DND-41 (cell line): ENCODE data around the gene FAM107B.

ENCODE experiments used
- ATAC-seq: fragments of 200-7000 bp; cut with Tn5 transposase; 3 replicates; pipeline ENCODE4 v1.9.1; 2021; ENCODE audit warnings: low read depth; ENCODE audit not compliant: insufficient read depth
- DNase-seq: peaks from one replicate; pipeline ENCODE4 v3.0.0-alpha.2; 2020
- H2AFZ ChIP-seq: 2 replicates; pipeline ENCODE4 v1.6.0; 2012; ENCODE audit warnings: low read depth, low read length
- H3K27ac ChIP-seq: 2 replicates; pipeline ENCODE4 v1.5.1; 2012; ENCODE audit warnings: low read length, inconsistent platforms
- H3K27me3 ChIP-seq: fragments of 200-600 bp; sonication (generic); 2 replicates; pipeline ENCODE4 v1.6.0; 2012; ENCODE audit warnings: low read length, mild to moderate bottlenecking, inconsistent platforms; ENCODE audit not compliant: insufficient read depth, poor library complexity
- H3K36me3 ChIP-seq: 2 replicates; pipeline ENCODE4 v1.5.1; 2012; ENCODE audit warnings: low read length, inconsistent platforms; ENCODE audit not compliant: insufficient read depth
- H3K4me1 ChIP-seq: 2 replicates; pipeline ENCODE4 v1.5.1; 2012; ENCODE audit warnings: mild to moderate bottlenecking, low read length; ENCODE audit not compliant: insufficient read depth
- H3K4me2 ChIP-seq: 2 replicates; pipeline ENCODE4 v1.6.0; 2012; ENCODE audit warnings: mild to moderate bottlenecking, moderate library complexity, low read length, inconsistent platforms; ENCODE audit not compliant: insufficient read depth
- H3K4me3 ChIP-seq, 2 experiments: fragments of 200-600 bp in 1 of 2; shearing (Covaris generic) in 1 of 2; 2 replicates each; pipeline ENCODE4 v1.5.1; 2012 to 2016; ENCODE audit warnings: inconsistent platforms in 2 of 2, low read length in 2 of 2, mild to moderate bottlenecking in 2 of 2, low read depth in 1 of 2, moderate library complexity in 1 of 2
- H3K79me2 ChIP-seq: 2 replicates; pipeline ENCODE4 v1.6.0; 2012; ENCODE audit warnings: low read length, inconsistent platforms; ENCODE audit not compliant: insufficient read depth
- H3K9ac ChIP-seq: 2 replicates; pipeline ENCODE4 v1.6.0; 2012; ENCODE audit warnings: low read depth, mild to moderate bottlenecking, inconsistent platforms, low read length, moderate library complexity
- H3K9me3 ChIP-seq: 2 replicates; pipeline ENCODE4 v1.5.1; 2012; ENCODE audit warnings: low read length, moderate library complexity, mild to moderate bottlenecking, inconsistent platforms; ENCODE audit not compliant: insufficient read depth, severe bottlenecking
- H4K20me1 ChIP-seq: 2 replicates; pipeline ENCODE4 v1.6.0; 2012; ENCODE audit warnings: low read length; ENCODE audit not compliant: insufficient read depth
- CTCF ChIP-seq: IDR thresholded peaks from 2 replicates; pipeline ENCODE4 v1.5.1; 2012; ENCODE audit warnings: borderline replicate concordance, low read length, moderate library complexity, mild to moderate bottlenecking; ENCODE audit not compliant: poor library complexity, severe bottlenecking; ENCODE audit errors: extremely low read depth
- EZH2 ChIP-seq: IDR thresholded peaks from 3 replicates; pipeline ENCODE4 v1.6.1; 2012; ENCODE audit warnings: borderline replicate concordance, low read depth, mild to moderate bottlenecking, moderate library complexity, low read length, inconsistent platforms; ENCODE audit not compliant: severe bottlenecking

The FAM107B gene

GRCh38 chr10:14550471-14550981 is 224.2 kb downstream of the FAM107B start:
- TF ChIP-seq CTCF (no peak), EZH2 (no peak)
- no peak overlapping the region for H3K4me3 ChIP-seq
- H3K4me2 ChIP-seq, result no peak overlapping the region
- no peak for DNase-seq
- H3K79me2 ChIP-seq, result no peaks in the 10 kb centered on the region
- H2AFZ ChIP-seq, result no peak overlapping the region
- H3K27me3 ChIP-seq, result peaks cover 6% of the 10 kb centered on the region
- H3K36me3 ChIP-seq, result no peaks in the 10 kb centered on the region
- H3K27ac ChIP-seq, result no peak overlapping the region
- H3K9me3 ChIP-seq, result no peaks in the 10 kb centered on the region
- H3K4me1 ChIP-seq, result no peaks in the 10 kb centered on the region
- H4K20me1 ChIP-seq, result no peaks in the 10 kb centered on the region
- ATAC-seq, result no peak
- no peak overlapping the region for H3K9ac ChIP-seq

DNA sequence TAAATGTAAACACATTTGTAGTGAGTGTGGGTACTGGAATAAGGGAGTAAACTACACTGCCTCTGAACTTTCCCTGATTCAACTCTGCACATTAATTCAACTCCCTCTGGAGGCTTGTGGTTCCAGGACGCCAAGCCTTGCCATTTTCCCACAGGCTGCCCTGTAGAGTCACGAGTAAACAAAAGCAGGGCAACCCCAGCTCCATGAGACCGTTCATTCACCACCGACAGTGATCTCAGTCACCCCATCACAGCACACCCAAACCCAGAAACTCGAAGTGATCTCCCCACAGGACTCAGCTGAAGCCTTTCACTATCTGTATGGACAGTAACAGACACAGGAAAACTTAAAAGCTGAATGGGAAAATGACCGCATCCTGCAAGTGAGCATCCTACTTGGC is 225.2 kb downstream of the FAM107B start:
- TF ChIP-seq EZH2, result no peak
- TF ChIP-seq CTCF, result no peak
- no peak overlapping the region for H3K27ac ChIP-seq
- ATAC-seq (no peak), DNase-seq (no peak)
- H3K27me3 ChIP-seq, result peaks cover 6% of the 10 kb centered on the region
- no peak overlapping the region for H2AFZ ChIP-seq
- H4K20me1 ChIP-seq, result no peaks in the 10 kb centered on the region
- H3K36me3 ChIP-seq, result no peaks in the 10 kb centered on the region
- no peak overlapping the region for H3K4me2 ChIP-seq
- H3K9me3 ChIP-seq, result no peaks in the 10 kb centered on the region
- no peak overlapping the region for H3K4me3 ChIP-seq
- no peaks in the 10 kb centered on the region for H3K4me1 ChIP-seq
- H3K9ac ChIP-seq, result no peak overlapping the region
- H3K79me2 ChIP-seq, result no peaks in the 10 kb centered on the region

GRCh38 chr10:14548970-14549369 is 225.7 kb downstream of the FAM107B start:
- Histone ChIP-seq H3K79me2 (no peaks in the 10 kb centered on the region), H3K36me3 (no peaks in the 10 kb centered on the region), H3K9ac (no peak overlapping the region), H4K20me1 (no peaks in the 10 kb centered on the region), H2AFZ (no peak overlapping the region), H3K4me3 (no peak overlapping the region), H3K27me3 (peaks cover 5% of the 10 kb centered on the region), H3K4me2 (no peak overlapping the region), H3K27ac (no peak overlapping the region), H3K4me1 (no peaks in the 10 kb centered on the region), H3K9me3 (no peaks in the 10 kb centered on the region)
- TF ChIP-seq EZH2, result no peak
- DNase-seq (no peak), ATAC-seq (no peak)

GRCh38 chr10:14548474-14548873 is 226.2 kb downstream of the FAM107B start:
- no peak for DNase-seq
- no peak overlapping the region for H3K4me3 ChIP-seq
- no peaks in the 10 kb centered on the region for H3K4me1 ChIP-seq
- H3K27ac ChIP-seq, result no peak overlapping the region
- H3K4me2 ChIP-seq, result no peak overlapping the region
- no peaks in the 10 kb centered on the region for H4K20me1 ChIP-seq
- no peak for TF ChIP-seq EZH2
- no peak for TF ChIP-seq CTCF
- H3K9ac ChIP-seq, result no peak overlapping the region
- ATAC-seq, result no peak
- no peaks in the 10 kb centered on the region for H3K79me2 ChIP-seq
- H2AFZ ChIP-seq, result no peak overlapping the region
- H3K36me3 ChIP-seq, result no peaks in the 10 kb centered on the region
- peaks cover 3% of the 10 kb centered on the region for H3K27me3 ChIP-seq
- no peaks in the 10 kb centered on the region for H3K9me3 ChIP-seq
